Suprapubic skin (tissue), 4 donors: ENCODE data around the gene ZDHHC24. TPM values are rescaled to one million over a fixed set of nuclear protein-coding genes. Genes with fewer than 3 reads are reported as not detected.
"Not testable (repeated sequence)": the region's sequence is repeated elsewhere in the genome, so short reads cannot be mapped to it uniquely, and the experiment has no call there.

ENCODE experiments used
- DNase-seq, 2 donors: peaks; one replicate each; pipeline ENCODE4 v3.0.0-alpha.2; 2019; ENCODE audit warnings: low spot score in 2 of 2
- H3K27ac ChIP-seq: fragments of 200-600 bp; sonication (generic); one replicate; pipeline ENCODE4 v1.5.1; 2019
- H3K27me3 ChIP-seq: fragments of 200-600 bp; sonication (generic); one replicate; pipeline ENCODE4 v1.5.1; 2019
- H3K36me3 ChIP-seq: fragments of 200-600 bp; sonication (generic); one replicate; pipeline ENCODE4 v1.5.1; 2019
- H3K4me1 ChIP-seq: fragments of 200-600 bp; sonication (generic); one replicate; pipeline ENCODE4 v1.5.1; 2019
- H3K4me3 ChIP-seq: fragments of 200-600 bp; sonication (generic); one replicate; pipeline ENCODE4 v1.5.1; 2019; ENCODE audit warnings: mild to moderate bottlenecking
- H3K9me3 ChIP-seq: fragments of 200-600 bp; sonication (generic); one replicate; pipeline ENCODE4 v1.5.1; 2019
- EP300 ChIP-seq: sonication (generic); formaldehyde crosslinking; IDR thresholded peaks from one replicate; pipeline ENCODE4 v1.6.1; 2017; ENCODE audit warnings: antibody characterized with exemption
- POLR2A ChIP-seq, 2 donors: fragments of 450-650 bp; IDR thresholded peaks; one replicate each; pipeline ENCODE4 v1.6.1; 2017; ENCODE audit warnings: antibody characterized with exemption in 2 of 2, mild to moderate bottlenecking in 2 of 2, moderate library complexity in 2 of 2
- POLR2AphosphoS5 ChIP-seq, 3 donors: sonication (generic); formaldehyde crosslinking; IDR thresholded peaks; one replicate each; pipeline ENCODE4 v1.6.1; 2017; ENCODE audit warnings: antibody characterized with exemption in 3 of 3
- WGBS: methylation state at CpG from one replicate; pipeline ENCODE4 v1.1.5; 2018; 5-methylcytosine and 5-hydroxymethylcytosine counted together
- total RNA-seq, 4 donors: library from RNA; depleted of rRNA; stranded (reverse); fragments of >200 nt; gene quantifications; one replicate each; pipeline ENCODE4 v1.1.0, GENCODE V29; 2016
- TF ChIP-seq, protein P1 (sequence below), 2 donors: fragments of 200-600 bp in 1 of 2; fragments of 450-650 bp in 1 of 2; sonication (generic) in 1 of 2; IDR thresholded peaks; one replicate each; pipeline ENCODE4 v1.5.1; 2016 to 2019; ENCODE audit warnings: antibody characterized with exemption in 2 of 2, mild to moderate bottlenecking in 1 of 2, moderate library complexity in 1 of 2

The ZDHHC24 gene
- total RNA-seq, 4 donors from 2014 or later: 13.9 to 37.2 (median 15.3) TPM

DNA sequence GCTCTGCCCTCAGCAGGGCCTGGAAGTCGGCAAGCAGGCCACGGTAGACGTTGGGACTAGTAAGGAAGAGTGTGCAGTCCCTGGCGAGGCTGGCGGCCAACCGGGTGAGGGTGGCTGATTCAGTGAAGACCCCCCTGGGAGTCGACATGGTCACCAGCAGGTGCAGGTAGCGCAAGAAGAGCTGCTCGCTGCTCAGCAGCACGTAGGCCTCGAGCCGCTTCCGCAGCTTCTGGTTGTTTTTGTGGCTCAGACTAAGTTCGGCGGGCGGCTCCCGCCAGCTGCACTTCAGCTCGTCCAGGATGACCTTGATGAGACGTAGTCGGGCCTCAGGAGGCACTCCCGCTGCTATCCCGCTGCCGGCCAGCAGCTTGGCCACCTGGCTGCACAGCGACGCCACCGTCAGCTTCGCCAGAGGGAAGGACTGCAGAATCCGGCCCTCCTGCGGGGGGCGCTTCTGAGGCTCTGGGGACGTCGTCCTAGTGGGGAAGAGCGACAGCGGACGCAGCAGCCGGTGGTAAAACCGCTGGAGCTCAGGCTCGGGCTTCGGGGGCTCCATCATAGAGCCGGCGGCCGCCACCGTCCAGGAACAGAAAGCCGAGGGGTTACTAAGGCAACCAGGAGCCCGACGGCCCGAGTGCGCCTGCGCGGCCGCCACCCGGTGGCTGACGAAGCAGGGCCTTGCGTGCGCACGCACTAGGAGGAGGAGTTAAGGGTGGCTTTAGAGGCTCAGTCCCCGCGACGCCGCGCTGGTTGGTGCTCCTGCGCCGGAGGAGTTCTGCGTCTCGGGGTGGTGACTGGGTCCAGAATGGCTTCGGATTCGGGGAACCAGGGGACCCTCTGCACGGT is 46.8 kb upstream of the ZDHHC24 start, which contains the start of the genes CCDC87 and CCS:
Gene CCDC87 (minus strand): TSS at position 607 of the 846 bp plus-strand sequence. CDS start 48 bp downstream, at position 559.
Gene CCS (plus strand): TSS at position 729 of the 846 bp plus-strand sequence. CDS start 77 bp downstream, at position 806.
- Histone ChIP-seq H3K36me3 (no peaks in the 10 kb centered on the region), H3K4me1 (peaks cover 30% of the 10 kb centered on the region), H3K27me3 (no peaks in the 10 kb centered on the region), H3K27ac (peak within 1 kb of the TSS; percentile 66), H3K9me3 (no peaks in the 10 kb centered on the region), H3K4me3 (peak within 1 kb of the TSS; percentile 65)
- TF ChIP-seq EP300 (no peak), POLR2AphosphoS5 (IDR thresholded peaks at IDR 0.05) (peak in 1 of 3 donors; percentile 58), POLR2A (IDR thresholded peaks at IDR 0.05) (peak in 1 of 2 donors; percentile 75)
- TF ChIP-seq, protein P1, sequence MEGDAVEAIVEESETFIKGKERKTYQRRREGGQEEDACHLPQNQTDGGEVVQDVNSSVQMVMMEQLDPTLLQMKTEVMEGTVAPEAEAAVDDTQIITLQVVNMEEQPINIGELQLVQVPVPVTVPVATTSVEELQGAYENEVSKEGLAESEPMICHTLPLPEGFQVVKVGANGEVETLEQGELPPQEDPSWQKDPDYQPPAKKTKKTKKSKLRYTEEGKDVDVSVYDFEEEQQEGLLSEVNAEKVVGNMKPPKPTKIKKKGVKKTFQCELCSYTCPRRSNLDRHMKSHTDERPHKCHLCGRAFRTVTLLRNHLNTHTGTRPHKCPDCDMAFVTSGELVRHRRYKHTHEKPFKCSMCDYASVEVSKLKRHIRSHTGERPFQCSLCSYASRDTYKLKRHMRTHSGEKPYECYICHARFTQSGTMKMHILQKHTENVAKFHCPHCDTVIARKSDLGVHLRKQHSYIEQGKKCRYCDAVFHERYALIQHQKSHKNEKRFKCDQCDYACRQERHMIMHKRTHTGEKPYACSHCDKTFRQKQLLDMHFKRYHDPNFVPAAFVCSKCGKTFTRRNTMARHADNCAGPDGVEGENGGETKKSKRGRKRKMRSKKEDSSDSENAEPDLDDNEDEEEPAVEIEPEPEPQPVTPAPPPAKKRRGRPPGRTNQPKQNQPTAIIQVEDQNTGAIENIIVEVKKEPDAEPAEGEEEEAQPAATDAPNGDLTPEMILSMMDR (IDR thresholded peaks at IDR 0.05): peak; percentile 57 to 77
- 29% methylated on average over 41 of the region's 68 CpGs for WGBS
- DNase-seq: peak; percentile 99

DNA sequence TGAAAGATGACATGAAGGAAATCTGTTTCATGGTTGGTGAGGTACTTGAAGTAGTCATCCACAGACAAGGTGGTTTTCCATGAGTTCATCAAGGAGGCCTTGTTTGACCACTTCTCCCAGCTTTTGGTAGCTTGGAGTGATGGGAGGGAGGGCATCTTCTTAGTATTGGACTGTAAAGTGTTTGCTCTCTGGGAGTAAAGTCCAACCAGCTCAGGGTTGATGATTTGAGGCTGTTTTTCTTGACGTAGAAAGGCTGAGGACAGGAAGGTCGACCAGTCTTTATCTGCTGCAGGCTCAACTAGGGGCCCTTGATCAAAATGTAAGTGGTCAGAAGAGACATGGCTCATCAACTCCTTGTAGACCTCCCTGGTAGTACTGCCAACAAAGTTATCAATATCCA is 45.3 kb upstream of the ZDHHC24 start:
- DNase-seq: no peak
- TF ChIP-seq EP300: no peak
- TF ChIP-seq, protein P1 (IDR thresholded peaks at IDR 0.05): no peak
- TF ChIP-seq POLR2AphosphoS5 (IDR thresholded peaks at IDR 0.05): no peak
- no peak for TF ChIP-seq POLR2A (IDR thresholded peaks at IDR 0.05)

DNA sequence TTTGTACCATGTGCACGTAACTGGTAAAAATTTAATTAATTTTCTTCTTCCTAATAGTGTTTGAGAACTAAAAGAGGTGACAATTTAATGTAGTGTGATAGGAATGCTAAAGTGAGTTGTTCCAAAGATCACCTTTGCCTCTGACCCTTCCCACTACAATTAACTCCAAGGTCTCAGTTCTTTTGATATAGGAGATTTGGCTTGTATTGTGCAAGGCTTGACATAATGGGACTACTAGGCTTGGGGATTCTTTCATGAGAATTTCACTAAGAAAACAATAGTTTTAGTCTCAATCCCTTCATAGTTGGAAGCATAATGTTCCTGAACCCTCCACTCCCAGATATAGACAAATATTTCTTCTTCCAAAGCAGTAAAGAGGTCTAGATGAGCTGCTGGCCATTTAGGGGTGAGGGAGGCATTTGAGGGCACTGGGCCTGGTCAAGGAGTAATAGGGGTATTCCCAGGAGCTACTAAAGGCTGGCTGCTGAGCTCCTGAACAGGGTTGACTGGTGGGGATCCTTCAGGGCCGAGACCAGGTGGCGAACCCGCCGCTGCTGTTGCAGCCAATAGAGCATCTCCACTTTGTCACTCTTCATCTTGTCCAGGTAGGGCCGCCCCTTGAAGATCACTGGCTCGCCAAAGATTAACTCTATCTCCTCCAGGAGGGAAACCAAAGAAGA is 44.3 kb upstream of the ZDHHC24 start:
- 88% methylated on average over 6 of the region's 7 CpGs for WGBS
- DNase-seq: no peak
- no peak overlapping the region for H3K27ac ChIP-seq

More for the DNA sequence above, 45.3 kb upstream of the ZDHHC24 start:
- H3K9me3 ChIP-seq: no peaks in the 10 kb centered on the region
- H3K36me3 ChIP-seq: no peaks in the 10 kb centered on the region
- H3K27ac ChIP-seq: no peak overlapping the region
- H3K27me3 ChIP-seq: no peaks in the 10 kb centered on the region
- H3K4me1 ChIP-seq: peaks cover 30% of the 10 kb centered on the region
- 79% methylated on average over 2 of the region's 2 CpGs for WGBS
- no peak overlapping the region for H3K4me3 ChIP-seq

DNA sequence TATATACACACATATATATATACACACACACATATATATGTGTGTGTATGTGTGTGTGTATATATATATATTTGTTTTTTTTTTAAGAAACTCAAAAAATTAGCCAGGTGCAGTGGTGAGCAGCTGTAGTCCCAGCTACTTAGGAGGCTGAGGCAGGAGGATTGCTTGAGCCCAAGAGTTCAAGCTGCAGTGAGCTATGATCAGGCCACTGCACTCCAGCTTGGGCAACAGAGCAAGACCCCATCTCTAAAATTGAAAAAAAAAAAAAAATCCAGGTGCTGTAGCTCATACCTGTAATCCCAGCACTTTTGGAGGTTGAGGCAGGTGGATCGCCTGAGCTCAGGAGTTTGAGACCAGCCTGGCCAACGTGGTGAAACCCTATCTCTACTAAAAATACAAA is 43.5 kb upstream of the ZDHHC24 start:
- DNase-seq, H3K36me3 ChIP-seq, H3K4me3 ChIP-seq, H3K9me3 ChIP-seq, H3K27me3 ChIP-seq, H3K27ac ChIP-seq: not testable (repeated sequence)
- H3K4me1 ChIP-seq: peaks cover 19% of the 10 kb centered on the region
- 80% methylated on average over 2 of the region's 2 CpGs for WGBS

More for the DNA sequence above, 44.3 kb upstream of the ZDHHC24 start:
- TF ChIP-seq, protein P1 (IDR thresholded peaks at IDR 0.05): no peak
- TF ChIP-seq EP300: no peak
- TF ChIP-seq POLR2AphosphoS5 (IDR thresholded peaks at IDR 0.05): no peak
- no peak for TF ChIP-seq POLR2A (IDR thresholded peaks at IDR 0.05)
- Histone ChIP-seq H3K27me3 (no peaks in the 10 kb centered on the region), H3K4me3 (no peak overlapping the region), H3K36me3 (no peaks in the 10 kb centered on the region), H3K4me1 (peaks cover 27% of the 10 kb centered on the region), H3K9me3 (no peaks in the 10 kb centered on the region)

DNA sequence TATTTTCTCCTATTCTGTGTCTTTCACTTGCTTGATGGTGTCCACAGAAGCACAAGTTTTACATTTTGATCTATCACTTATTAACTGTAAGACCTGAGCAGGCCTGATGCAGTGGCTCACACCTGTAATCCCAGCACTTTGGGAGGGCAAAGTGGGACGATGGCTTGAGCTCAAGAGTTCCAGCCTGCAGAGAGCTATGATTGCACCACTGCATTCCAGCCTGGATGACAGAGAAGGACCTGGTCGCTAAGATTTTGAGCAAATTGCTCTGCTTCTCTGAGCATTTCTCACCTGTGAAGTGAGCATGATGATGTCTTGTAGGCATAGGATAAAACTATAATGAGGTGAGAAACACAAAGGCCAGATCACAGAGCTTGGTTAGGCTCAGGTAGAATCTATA is 40.3 kb upstream of the ZDHHC24 start:
- no peaks in the 10 kb centered on the region for H3K4me1 ChIP-seq
- no peak for DNase-seq
- H3K27me3 ChIP-seq: no peaks in the 10 kb centered on the region
- no peak overlapping the region for H3K27ac ChIP-seq
- TF ChIP-seq, protein P1 (IDR thresholded peaks at IDR 0.05): no peak
- TF ChIP-seq POLR2AphosphoS5 (IDR thresholded peaks at IDR 0.05): no peak
- no peak for TF ChIP-seq EP300
- no peak for TF ChIP-seq POLR2A (IDR thresholded peaks at IDR 0.05)
- H3K4me3 ChIP-seq: no peak overlapping the region
- no peaks in the 10 kb centered on the region for H3K36me3 ChIP-seq
- H3K9me3 ChIP-seq: no peaks in the 10 kb centered on the region
- WGBS: 61% methylated on average over 2 of the region's 2 CpGs

DNA sequence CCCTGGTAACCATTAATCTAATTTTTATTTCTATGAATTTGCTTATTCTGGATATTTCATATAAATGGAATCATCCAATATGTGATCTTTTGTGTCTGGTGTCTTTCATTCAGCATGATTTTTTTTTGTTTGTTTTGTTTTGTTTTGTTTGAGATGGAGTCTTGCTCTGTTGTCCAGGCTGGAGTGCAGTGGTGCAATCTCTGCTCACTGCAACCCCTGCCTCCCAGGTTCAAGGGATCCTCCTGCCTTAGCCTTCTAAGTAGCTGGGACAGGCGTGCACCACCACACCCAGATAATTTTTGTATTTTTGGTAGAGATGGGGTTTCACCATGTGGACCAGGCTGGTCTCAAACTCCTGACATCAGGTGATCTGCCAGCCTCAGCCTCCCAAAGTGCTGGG is 39.6 kb upstream of the ZDHHC24 start:
- not testable (repeated sequence) for H3K4me3 ChIP-seq, DNase-seq, H3K36me3 ChIP-seq, H3K4me1 ChIP-seq, H3K27me3 ChIP-seq, H3K27ac ChIP-seq, H3K9me3 ChIP-seq
- 93% methylated on average over 1 of the region's 1 CpG for WGBS

DNA sequence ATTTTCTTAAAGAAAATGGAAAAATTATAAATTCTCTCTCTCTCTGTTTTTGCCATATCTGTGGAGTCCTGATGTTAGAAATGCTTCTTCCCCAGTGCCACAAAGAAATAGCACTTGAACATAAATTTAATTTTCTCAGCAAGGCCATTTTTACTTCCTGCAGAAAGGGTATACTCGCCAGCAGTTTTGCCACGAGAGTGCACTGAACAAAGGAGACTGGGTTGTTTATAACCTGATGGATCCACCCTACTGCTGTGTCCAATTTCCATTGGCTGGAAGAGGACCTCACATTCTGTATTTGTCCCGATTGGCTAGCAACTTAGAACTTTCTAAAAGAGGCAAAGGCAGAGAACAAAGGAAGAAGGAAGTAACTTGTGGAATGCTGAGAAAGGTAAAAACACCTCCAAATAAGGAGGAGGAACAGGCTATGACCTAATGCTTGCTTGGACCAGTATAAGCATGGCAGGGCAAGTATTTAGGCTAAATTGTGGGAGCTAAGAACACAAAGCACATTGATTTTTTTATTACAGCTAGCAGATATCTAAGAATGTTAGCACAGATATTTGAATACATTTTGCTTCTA is 36.8 kb upstream of the ZDHHC24 start:
- 80% methylated on average over 3 of the region's 3 CpGs for WGBS
- H3K36me3 ChIP-seq, H3K27ac ChIP-seq, H3K4me1 ChIP-seq, H3K4me3 ChIP-seq, DNase-seq, H3K9me3 ChIP-seq, H3K27me3 ChIP-seq: not testable (repeated sequence)
